Keratinocyte (primary cell): ENCODE measurements around the gene ALK.

Source experiments
- CTCF ChIP-seq, 3 experiments: IDR thresholded peaks in 1 of 3; conservative IDR thresholded peaks in 1 of 3; optimal IDR thresholded peaks in 1 of 3; 2 replicates in 2 of 3; 3 replicates in 1 of 3; pipeline versions ENCODE3 to v1.5.1; 2011; ENCODE audit warnings: low read length in 3 of 3, mild to moderate bottlenecking in 3 of 3, moderate library complexity in 2 of 3, control low read depth in 1 of 3, inconsistent platforms in 1 of 3; ENCODE audit not compliant: insufficient read depth in 2 of 3; ENCODE audit errors: extremely low read depth in 1 of 3
- EZH2 ChIP-seq: IDR thresholded peaks from one replicate; pipeline ENCODE4 v1.6.1; 2012; ENCODE audit warnings: inconsistent platforms, mild to moderate bottlenecking, low read length, moderate library complexity

- TF ChIP-seq CTCF (optimal IDR thresholded peaks at IDR 0.05 in 1 of 3, IDR thresholded peaks at IDR 0.05 in 1 of 3, conservative IDR thresholded peaks at IDR 0.05 in 1 of 3; ENCODE audit: extremely low read depth in 1 of 3, insufficient read depth in 2 of 3, low read length in 3 of 3) (no peak), EZH2 (no peak)
These were observed 223.2 kb downstream of the ALK start for GRCh38 chr2:29698216-29698615.
